ENCODE results near the gene SELENOS.

DNA sequence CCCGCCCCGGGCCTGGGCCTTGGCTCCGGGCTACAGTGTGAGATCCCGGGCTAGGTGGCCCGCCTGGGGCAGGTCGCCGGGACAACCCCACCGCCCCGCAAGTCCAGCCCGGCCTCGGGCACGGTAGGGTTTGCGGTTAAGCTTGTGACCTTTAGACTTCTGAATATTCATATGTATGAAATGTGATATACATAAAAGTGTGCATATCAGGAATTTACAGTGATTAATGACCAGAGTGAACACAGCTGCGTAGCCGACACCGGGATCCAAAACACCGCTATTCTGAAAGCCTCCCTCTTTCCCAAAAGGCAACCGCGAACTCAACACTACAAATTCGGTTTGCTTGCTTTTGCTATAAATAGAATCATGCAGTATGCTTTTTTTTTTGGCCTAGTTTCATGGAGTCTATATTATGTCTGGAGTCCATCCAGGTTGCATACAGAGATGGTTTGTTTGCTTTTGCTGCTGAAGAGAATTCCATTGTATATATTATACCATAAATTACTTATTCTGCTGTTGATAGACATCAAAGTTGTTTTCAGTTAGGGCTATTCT lies 18.4 kb upstream of the SELENOS start:
- TF ChIP-seq, protein P1, sequence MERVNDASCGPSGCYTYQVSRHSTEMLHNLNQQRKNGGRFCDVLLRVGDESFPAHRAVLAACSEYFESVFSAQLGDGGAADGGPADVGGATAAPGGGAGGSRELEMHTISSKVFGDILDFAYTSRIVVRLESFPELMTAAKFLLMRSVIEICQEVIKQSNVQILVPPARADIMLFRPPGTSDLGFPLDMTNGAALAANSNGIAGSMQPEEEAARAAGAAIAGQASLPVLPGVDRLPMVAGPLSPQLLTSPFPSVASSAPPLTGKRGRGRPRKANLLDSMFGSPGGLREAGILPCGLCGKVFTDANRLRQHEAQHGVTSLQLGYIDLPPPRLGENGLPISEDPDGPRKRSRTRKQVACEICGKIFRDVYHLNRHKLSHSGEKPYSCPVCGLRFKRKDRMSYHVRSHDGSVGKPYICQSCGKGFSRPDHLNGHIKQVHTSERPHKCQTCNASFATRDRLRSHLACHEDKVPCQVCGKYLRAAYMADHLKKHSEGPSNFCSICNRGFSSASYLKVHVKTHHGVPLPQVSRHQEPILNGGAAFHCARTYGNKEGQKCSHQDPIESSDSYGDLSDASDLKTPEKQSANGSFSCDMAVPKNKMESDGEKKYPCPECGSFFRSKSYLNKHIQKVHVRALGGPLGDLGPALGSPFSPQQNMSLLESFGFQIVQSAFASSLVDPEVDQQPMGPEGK (CRISPR knock-in tag; IDR thresholded peaks at IDR 0.05; ENCODE audit: borderline replicate concordance) = no peak
- TF ChIP-seq CSDC2 (CRISPR knock-in tag; IDR thresholded peaks at IDR 0.05) (no peak), ESRRG (CRISPR knock-in tag; IDR thresholded peaks at IDR 0.05) (no peak), ZC3H10 (CRISPR knock-in tag; IDR thresholded peaks at IDR 0.05) (no peak), ARNTL (CRISPR knock-in tag; IDR thresholded peaks at IDR 0.05; ENCODE audit: borderline replicate concordance, low read depth) (no peak)
